BJ (cell line): Measurements from ENCODE around the gene CFI. TPM values are rescaled to one million over a fixed set of nuclear protein-coding genes. Genes with fewer than 3 reads are reported as not detected.

ENCODE experiments used
- CTCF ChIA-PET: fragments of 350-600 bp; formaldehyde crosslinking; extraction: SDS; loops from one replicate; lab custom pipeline; 2021; ENCODE audit warnings: antibody characterized with exemption, inconsistent platforms; lab: Yijun Ruan, JAX
- POLR2A ChIA-PET: fragments of 300-600 bp; sonication (Branson Sonifier 250); formaldehyde crosslinking; extraction: SDS; loops from one replicate; lab custom pipeline; 2021; ENCODE audit warnings: antibody characterized with exemption; lab: Charles Lee
- DNase-seq: peaks from one replicate; pipeline ENCODE4 v3.0.0-alpha.2; 2011; ENCODE audit warnings: low read depth
- H3K27me3 ChIP-seq: 2 replicates; pipeline ENCODE4 v1.6.0; 2011; ENCODE audit warnings: low read length; ENCODE audit not compliant: control insufficient read depth, insufficient read depth
- H3K36me3 ChIP-seq: 2 replicates; pipeline ENCODE4 v1.5.1; 2011; ENCODE audit warnings: low read length; ENCODE audit not compliant: control insufficient read depth, insufficient read depth
- H3K4me3 ChIP-seq: 2 replicates; pipeline ENCODE4 v1.5.1; 2011; ENCODE audit warnings: low read depth, mild to moderate bottlenecking, control low read depth, low read length
- polyA plus RNA-seq: library from polyadenylated mRNA; depleted of rRNA; stranded (reverse); fragments of >200 nt; gene quantifications from 2 replicates; pipeline ENCODE4 v1.2.3, GENCODE V29; 2011
- TF ChIP-seq, protein P1 (sequence below): IDR thresholded peaks from 2 replicates; pipeline ENCODE4 v1.5.1; 2011; ENCODE audit warnings: low read depth, mild to moderate bottlenecking, control low read depth, inconsistent platforms, low read length, moderate library complexity; ENCODE audit not compliant: insufficient read depth

CFI gene
- polyA plus RNA-seq, 1 experiment = 1.3 TPM

DNA sequence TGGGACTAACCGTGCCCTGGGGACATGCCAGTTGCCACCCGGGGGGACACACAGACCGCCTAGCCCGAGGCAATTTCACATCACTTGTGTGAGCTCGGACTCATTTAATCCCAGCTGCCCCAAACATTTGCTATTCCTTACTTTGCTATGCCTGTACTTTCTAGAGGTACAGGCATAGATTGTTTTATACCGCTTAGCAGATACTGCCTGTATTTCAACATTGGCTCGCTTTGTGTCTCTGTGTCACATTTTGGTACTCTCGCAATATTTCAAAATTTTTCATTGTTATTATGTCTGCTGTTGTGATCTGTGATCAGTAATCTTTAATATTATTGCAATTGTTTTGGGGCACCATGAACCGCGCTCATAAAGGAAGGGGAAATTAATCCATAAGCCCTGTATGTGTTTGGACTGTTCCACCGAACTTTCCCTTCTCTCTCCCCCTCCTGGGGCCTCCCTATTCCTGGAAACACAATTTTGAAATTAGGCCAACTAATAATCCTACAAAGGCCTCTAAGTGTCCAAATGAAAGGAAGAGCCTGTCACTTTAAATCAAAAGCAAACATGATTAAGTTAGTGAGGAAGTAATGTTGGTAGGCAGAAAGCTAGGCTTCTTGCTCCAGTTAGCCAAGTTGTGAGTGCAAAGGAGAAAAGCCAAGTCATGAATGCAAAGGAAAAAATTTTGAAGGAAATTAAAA lies 98.0 kb downstream of the CFI start:
- no peak for DNase-seq
- H3K4me3 ChIP-seq = peak overlapping the region; percentile 91
- ChIA-PET CTCF (interaction anchor here (0.6 to 1.6 kb wide), 11 partner anchors 8 to 1028 kb away, joined by 3 to 7 read pairs (median 3); partner anchors contain the start of genes GAR1, PLA2G12A and SEC24B), POLR2A (interaction anchor here (0.6 kb wide), 1 partner anchor 58 kb away, joined by 7 read pairs; no protein-coding TSS in a partner anchor)
- no peaks in the 10 kb centered on the region for H3K36me3 ChIP-seq
- TF ChIP-seq, protein P1, sequence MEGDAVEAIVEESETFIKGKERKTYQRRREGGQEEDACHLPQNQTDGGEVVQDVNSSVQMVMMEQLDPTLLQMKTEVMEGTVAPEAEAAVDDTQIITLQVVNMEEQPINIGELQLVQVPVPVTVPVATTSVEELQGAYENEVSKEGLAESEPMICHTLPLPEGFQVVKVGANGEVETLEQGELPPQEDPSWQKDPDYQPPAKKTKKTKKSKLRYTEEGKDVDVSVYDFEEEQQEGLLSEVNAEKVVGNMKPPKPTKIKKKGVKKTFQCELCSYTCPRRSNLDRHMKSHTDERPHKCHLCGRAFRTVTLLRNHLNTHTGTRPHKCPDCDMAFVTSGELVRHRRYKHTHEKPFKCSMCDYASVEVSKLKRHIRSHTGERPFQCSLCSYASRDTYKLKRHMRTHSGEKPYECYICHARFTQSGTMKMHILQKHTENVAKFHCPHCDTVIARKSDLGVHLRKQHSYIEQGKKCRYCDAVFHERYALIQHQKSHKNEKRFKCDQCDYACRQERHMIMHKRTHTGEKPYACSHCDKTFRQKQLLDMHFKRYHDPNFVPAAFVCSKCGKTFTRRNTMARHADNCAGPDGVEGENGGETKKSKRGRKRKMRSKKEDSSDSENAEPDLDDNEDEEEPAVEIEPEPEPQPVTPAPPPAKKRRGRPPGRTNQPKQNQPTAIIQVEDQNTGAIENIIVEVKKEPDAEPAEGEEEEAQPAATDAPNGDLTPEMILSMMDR = no peak
- H3K27me3 ChIP-seq = no peaks in the 10 kb centered on the region

DNA sequence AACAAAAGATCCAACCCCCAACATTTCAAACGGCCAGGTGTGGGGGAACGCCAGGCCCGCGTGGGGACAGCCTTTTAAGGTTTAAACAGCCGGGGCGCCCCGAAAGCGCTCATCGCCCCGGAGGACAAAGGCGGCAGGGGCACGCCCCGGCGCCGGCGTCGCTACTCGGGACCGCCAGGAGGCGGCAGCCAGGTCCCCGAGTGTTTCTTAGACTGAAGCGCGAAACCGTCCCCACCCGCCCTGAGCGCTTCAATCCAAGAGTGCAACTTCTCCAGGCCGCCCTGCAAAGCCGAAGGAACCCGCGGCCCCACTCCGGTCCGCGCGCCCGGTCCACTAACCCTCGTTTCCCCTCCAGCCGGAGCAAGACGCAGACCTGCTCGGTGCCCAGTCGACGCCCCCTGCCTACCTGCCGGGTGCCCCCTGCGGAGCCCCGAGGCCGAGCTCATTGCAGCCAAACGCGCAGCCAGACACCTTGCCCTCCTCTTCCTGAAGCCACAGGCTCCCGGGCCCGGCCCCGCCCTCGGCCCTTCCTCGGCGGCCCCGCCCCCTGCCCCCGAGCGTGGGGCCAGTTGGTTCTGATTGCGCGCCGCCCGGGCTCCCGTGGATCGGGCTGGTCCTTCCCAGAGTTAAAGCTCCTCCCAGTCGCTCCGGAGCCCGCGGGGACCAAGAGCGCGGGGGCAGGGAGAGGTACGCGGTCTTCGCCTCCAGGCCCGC lies 98.7 kb downstream of the CFI start, which contains the start of gene CASP6:
TSS of gene CASP6 (minus strand) at position 496 of the 714 bp plus-strand sequence. CDS start at position 446, 50 bp downstream.
- CTCF ChIA-PET = interaction anchor here (0.6 to 1.6 kb wide), 10 partner anchors 9 to 1027 kb away, joined by 3 to 7 read pairs (median 3); partner anchors contain the start of gene PLA2G12A
- Histone ChIP-seq H3K27me3 (no peaks in the 10 kb centered on the region), H3K36me3 (no peaks in the 10 kb centered on the region), H3K4me3 (peak within 1 kb of the TSS; percentile 91)
- POLR2A ChIA-PET = interaction anchor here (0.6 kb wide), 1 partner anchor 59 kb away, joined by 7 read pairs; no protein-coding TSS in a partner anchor
- TF ChIP-seq, protein P1 = peak; percentile 75
- no peak for DNase-seq

DNA sequence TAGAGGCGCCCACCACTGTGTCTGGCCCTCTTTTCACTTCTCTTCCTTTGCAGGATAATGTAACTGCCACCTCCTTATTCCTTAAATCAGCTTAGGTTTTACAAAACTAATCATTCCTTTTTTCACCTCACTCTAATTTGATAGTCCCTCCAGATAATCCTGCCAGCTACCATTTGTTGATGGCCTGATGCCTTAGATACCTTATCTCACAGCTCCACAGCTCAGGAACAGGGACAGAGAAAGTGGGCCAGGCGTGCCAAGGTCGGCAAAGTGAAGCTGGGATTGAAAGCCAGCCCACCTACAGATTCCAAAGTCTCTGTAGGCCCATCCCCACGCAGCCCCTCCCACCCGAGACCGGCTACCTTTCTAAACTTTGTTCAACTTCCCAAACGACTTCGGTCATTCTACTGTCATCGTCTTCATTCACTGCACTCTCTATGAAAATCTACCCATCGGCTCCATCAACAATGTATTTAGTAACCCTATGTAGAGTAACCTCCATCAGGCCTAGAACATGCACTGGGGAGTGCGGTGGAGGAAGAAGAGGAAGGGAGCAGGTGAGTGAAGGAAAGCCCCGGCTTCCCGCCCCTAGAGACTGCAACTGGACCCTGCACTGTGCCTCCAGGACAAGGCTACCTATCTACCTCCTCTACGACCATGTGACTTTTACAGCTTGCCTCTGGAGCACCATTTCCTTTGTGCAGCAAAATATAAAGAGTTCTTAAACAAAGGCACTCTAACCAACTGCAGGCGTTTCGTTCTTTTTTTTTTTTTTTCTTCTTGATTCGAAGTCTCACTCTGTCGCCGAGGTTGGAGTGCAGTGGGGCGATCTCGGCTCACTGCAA lies 100.0 kb downstream of the CFI start:
- Histone ChIP-seq H3K36me3 (peaks cover 5% of the 10 kb centered on the region), H3K4me3 (peak overlapping the region; percentile 91), H3K27me3 (no peaks in the 10 kb centered on the region)
- POLR2A ChIA-PET = no interaction called here
- CTCF ChIA-PET = interaction anchor here (0.8 to 1.6 kb wide), 4 partner anchors 11 to 103 kb away, joined by 3 to 7 read pairs (median 4); no protein-coding TSS in a partner anchor
- TF ChIP-seq, protein P1 = no peak
- DNase-seq = no peak

DNA sequence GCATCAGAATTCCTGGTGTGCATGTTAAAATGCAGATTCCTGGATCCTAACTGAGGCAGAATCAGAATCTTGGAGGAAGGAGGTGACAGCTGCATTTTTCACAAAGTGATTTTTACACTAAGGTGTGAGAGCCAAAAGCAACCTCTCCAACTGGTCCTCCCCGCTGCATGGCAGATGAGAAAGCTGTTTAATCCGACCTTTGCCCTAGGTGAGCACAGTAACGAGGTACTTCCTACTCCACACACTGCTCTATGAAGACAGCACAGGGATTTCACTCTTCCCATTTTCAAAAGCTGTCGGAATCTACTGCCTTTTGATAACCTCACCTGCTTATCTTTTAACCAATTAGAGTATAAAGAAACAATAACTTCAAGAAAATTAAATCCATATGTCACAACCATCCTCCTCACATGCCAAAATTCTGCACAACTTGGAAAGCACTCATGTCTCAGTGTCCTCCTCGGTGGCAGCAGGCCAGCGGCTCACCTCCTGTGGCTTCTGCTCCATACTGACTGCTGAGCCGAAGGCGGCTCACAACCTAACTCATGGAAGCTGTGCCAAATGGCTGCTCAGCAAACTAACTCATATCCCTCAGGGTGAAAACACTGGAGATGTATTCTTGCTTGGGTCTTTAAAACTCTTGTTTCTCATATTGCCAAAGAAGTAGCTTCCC lies 102.1 kb downstream of the CFI start:
- TF ChIP-seq, protein P1 = no peak
- ChIA-PET POLR2A (no interaction called here), CTCF (interaction anchor here (0.9 kb wide), 1 partner anchor 44 kb away, joined by 4 read pairs; no protein-coding TSS in a partner anchor)
- H3K4me3 ChIP-seq = no peak overlapping the region
- no peaks in the 10 kb centered on the region for H3K27me3 ChIP-seq
- DNase-seq = no peak
- H3K36me3 ChIP-seq = peaks cover 7% of the 10 kb centered on the region
